Activated CD4-positive, alpha-beta memory T cell treated with anti-CD3 and anti-CD28 coated beads, Interleukin-2, amount 10 ng/mL, durations not matched to agents 7 days and 5 days (primary cell): ENCODE measurements around the gene CCDC137. TPM values are rescaled to one million over a fixed set of nuclear protein-coding genes. Genes with fewer than 3 reads are reported as not detected.

Experiments used
- CTCF ChIA-PET: fragments of 350-600 bp; sonication (Branson Sonifier 250); formaldehyde crosslinking; loops from one replicate; lab custom pipeline; 2021; ENCODE audit warnings: antibody characterized with exemption, inconsistent platforms; lab: Charles Lee
- POLR2A ChIA-PET: fragments of 350-600 bp; sonication (Branson Sonifier 250); formaldehyde crosslinking; loops from one replicate; lab custom pipeline; 2021; ENCODE audit warnings: antibody characterized with exemption; lab: Charles Lee
- DNase-seq: peaks from one replicate; pipeline ENCODE4 v3.0.0-alpha.2; 2020
- H3K27ac Mint-ChIP-seq: one replicate; pipeline ENCODE4 v1.8.0; 2021; ENCODE audit warnings: mild to moderate bottlenecking, mixed read lengths
- H3K27me3 Mint-ChIP-seq: one replicate; pipeline ENCODE4 v1.8.0; 2021; ENCODE audit warnings: mixed read lengths
- H3K36me3 Mint-ChIP-seq: one replicate; pipeline ENCODE4 v1.8.0; 2021; ENCODE audit warnings: low read depth, mixed read lengths
- H3K4me1 Mint-ChIP-seq: one replicate; pipeline ENCODE4 v1.8.0; 2021; ENCODE audit warnings: mixed read lengths
- H3K4me3 Mint-ChIP-seq: one replicate; pipeline ENCODE4 v1.8.0; 2021; ENCODE audit warnings: mild to moderate bottlenecking, mixed read lengths
- H3K9me3 Mint-ChIP-seq: one replicate; pipeline ENCODE4 v1.8.0; 2021; ENCODE audit warnings: mixed read lengths
- total RNA-seq, 2 experiments: library from RNA; stranded (reverse); gene quantifications; one replicate each; pipeline ENCODE4 v1.2.3, GENCODE V29; 2021

Gene CCDC137
- total RNA-seq, 2 experiments from 2014 or later: 28.8 to 33.3 TPM

- Mint-ChIP-seq H3K27ac (no peak overlapping the region), H3K36me3 (no peaks in the 10 kb centered on the region), H3K9me3 (no peaks in the 10 kb centered on the region), H3K4me1 (peaks cover 4% of the 10 kb centered on the region), H3K27me3 (peaks cover 3% of the 10 kb centered on the region), H3K4me3 (no peak overlapping the region)
- ChIA-PET POLR2A (no interaction called here), CTCF (no interaction called here)
- DNase-seq: no peak
Observed at GRCh38 chr17:81641825-81642489, 24.6 kb upstream of the CCDC137 start.

DNA sequence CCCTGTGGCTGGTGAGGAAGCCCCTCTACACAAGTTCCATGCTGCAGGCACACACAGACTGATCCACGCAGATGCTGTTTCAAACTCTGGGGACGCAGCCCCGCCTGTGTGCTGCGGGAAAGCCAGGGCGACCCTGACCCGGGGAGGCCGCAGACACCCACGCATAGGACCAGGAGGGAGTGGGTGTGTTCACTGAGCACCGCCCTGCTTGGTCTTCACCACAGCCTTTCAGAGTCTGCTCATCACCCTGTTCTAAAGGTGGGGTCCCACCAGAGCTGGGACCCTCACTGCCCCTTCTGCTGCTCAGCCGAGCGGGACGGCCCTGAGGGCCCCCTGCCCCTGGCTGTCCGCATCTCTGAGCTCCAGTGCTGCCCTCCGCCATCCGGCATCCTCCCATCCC lies 22.0 kb upstream of the CCDC137 start:
- Mint-ChIP-seq H3K4me1 (no peaks in the 10 kb centered on the region), H3K27ac (no peak overlapping the region), H3K27me3 (peaks cover 18% of the 10 kb centered on the region), H3K36me3 (no peaks in the 10 kb centered on the region), H3K9me3 (no peaks in the 10 kb centered on the region), H3K4me3 (no peak overlapping the region)
- CTCF ChIA-PET: no interaction called here
- POLR2A ChIA-PET: no interaction called here
- no peak for DNase-seq

DNA sequence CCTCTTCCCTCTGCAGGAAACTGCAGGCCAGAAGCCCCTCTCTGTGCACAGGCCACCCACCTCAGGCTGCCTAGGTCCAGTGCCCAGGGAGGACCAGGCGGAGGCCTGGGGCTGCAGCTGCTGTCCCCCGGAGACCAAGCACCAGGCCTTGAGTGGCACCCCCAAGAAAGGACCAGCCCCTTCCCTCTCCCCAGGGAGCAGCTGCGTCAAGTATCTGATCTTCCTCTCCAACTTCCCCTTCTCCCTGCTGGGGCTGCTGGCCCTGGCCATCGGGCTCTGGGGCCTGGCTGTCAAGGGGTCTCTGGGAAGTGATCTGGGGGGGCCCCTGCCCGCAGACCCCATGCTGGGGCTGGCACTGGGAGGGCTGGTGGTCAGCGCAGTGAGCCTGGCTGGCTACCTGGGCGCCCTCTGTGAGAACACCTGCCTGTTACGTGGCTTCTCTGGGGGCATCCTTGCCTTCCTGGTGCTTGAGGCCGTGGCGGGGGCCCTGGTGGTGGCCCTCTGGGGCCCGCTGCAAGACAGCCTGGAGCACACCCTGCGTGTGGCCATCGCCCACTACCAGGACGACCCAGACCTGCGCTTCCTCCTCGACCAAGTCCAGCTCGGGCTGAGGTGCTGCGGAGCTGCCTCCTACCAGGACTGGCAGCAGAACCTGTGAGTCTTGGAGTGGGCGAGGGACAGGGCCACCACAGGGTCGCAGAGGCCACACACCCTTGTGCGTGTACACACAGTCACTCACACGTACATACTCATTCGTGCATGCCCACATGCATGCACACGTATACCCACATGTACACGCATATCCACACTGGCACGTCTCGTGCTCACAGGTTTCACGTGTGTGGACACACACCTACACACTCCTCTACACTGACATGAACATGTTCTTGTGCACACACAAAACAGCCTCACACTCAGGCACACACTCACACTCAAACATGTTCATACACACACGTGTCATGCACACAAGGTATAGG lies 21.3 kb upstream of the CCDC137 start:
- Mint-ChIP-seq H3K27ac (no peak overlapping the region), H3K27me3 (peaks cover 18% of the 10 kb centered on the region), H3K4me1 (no peaks in the 10 kb centered on the region), H3K9me3 (no peaks in the 10 kb centered on the region), H3K36me3 (no peaks in the 10 kb centered on the region), H3K4me3 (no peak overlapping the region)
- ChIA-PET POLR2A (no interaction called here), CTCF (no interaction called here)
- no peak for DNase-seq

GRCh38 chr17:81646869-81647600 lies 19.5 kb upstream of the CCDC137 start:
- H3K27me3 Mint-ChIP-seq: peaks cover 19% of the 10 kb centered on the region
- CTCF ChIA-PET: no interaction called here
- no peaks in the 10 kb centered on the region for H3K9me3 Mint-ChIP-seq
- POLR2A ChIA-PET: interaction anchor here (0.5 to 1.1 kb wide), 3 partner anchors 10 to 20 kb away, joined by 3 read pairs; partner anchors contain the start of genes CCDC137, OXLD1 and PDE6G
- H3K4me3 Mint-ChIP-seq: no peak overlapping the region
- H3K4me1 Mint-ChIP-seq: peaks cover 3% of the 10 kb centered on the region
- no peak for DNase-seq
- H3K36me3 Mint-ChIP-seq: no peaks in the 10 kb centered on the region
- no peak overlapping the region for H3K27ac Mint-ChIP-seq

DNA sequence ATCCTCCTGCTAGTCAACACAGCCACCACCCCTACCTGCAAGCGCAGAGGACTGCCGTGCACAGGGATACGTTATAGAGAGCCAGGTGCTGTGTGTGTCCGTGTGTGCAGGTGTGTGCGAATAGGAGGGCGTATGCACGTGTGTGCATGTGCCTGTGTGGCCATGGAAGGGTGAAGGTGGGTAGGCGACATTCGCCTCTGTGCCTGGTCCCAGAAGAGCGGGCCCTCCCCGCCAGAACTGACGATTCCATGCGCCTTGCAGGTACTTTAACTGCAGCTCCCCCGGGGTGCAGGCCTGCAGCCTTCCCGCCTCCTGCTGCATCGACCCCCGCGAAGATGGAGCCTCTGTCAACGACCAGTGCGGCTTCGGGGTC lies 18.9 kb upstream of the CCDC137 start:
- H3K27ac Mint-ChIP-seq: no peak overlapping the region
- DNase-seq: no peak
- H3K27me3 Mint-ChIP-seq: peaks cover 19% of the 10 kb centered on the region
- ChIA-PET CTCF (no interaction called here), POLR2A (interaction anchor here (0.5 to 1.1 kb wide), 2 partner anchors 17 to 19 kb away, joined by 3 read pairs; partner anchors contain the start of genes CCDC137 and OXLD1)
- H3K36me3 Mint-ChIP-seq: no peaks in the 10 kb centered on the region
- H3K9me3 Mint-ChIP-seq: no peaks in the 10 kb centered on the region
- H3K4me3 Mint-ChIP-seq: no peak overlapping the region
- H3K4me1 Mint-ChIP-seq: peaks cover 3% of the 10 kb centered on the region

DNA sequence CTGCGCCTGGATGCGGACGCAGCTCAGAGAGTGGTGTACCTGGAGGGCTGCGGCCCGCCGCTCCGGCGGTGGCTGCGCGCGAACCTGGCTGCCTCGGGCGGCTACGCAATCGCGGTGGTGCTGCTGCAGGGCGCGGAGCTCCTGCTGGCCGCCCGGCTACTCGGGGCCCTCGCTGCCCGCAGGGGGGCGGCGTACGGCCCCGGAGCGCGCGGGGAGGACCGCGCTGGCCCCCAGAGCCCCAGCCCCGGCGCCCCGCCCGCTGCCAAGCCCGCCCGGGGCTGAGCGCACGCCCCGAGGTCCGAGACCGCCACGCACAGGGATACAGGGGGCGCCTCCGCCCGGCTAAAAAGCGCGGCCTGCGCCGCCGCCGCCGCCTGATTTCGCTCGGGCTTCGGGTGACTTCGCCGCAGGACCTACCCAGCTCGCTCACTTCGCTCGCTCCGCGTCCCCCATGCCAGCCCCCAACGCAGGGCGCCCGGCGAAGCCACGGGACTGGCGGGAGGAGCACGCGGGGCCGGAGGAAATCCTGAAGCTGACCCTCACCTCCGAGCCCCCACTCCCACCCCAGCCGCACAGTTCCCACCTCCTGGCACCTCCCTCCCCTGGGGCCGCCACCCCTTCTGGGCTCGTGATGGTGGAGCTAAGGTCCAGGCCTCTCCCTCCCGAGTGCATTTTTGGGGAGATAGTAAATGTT lies 18.4 kb upstream of the CCDC137 start:
- Mint-ChIP-seq H3K36me3 (no peaks in the 10 kb centered on the region), H3K9me3 (no peaks in the 10 kb centered on the region), H3K4me3 (no peak overlapping the region), H3K4me1 (peaks cover 6% of the 10 kb centered on the region), H3K27me3 (peaks cover 19% of the 10 kb centered on the region), H3K27ac (no peak overlapping the region)
- POLR2A ChIA-PET: interaction anchor here (0.5 to 1.1 kb wide), 2 partner anchors 17 to 18 kb away, joined by 3 read pairs; partner anchors contain the start of genes CCDC137 and OXLD1
- no peak for DNase-seq
- CTCF ChIA-PET: no interaction called here

- no peaks in the 10 kb centered on the region for H3K9me3 Mint-ChIP-seq
- H3K27ac Mint-ChIP-seq: no peak overlapping the region
- H3K27me3 Mint-ChIP-seq: peaks cover 19% of the 10 kb centered on the region
- ChIA-PET POLR2A (no interaction called here), CTCF (no interaction called here)
- no peak for DNase-seq
- peaks cover 11% of the 10 kb centered on the region for H3K4me1 Mint-ChIP-seq
- H3K36me3 Mint-ChIP-seq: no peaks in the 10 kb centered on the region
- H3K4me3 Mint-ChIP-seq: no peak overlapping the region
Observed at GRCh38 chr17:81648707-81649085, 17.8 kb upstream of the CCDC137 start.

GRCh38 chr17:81650951-81651350 lies 15.6 kb upstream of the CCDC137 start:
- CTCF ChIA-PET: no interaction called here
- Mint-ChIP-seq H3K4me3 (no peak overlapping the region), H3K9me3 (no peaks in the 10 kb centered on the region), H3K4me1 (peaks cover 19% of the 10 kb centered on the region), H3K27ac (no peak overlapping the region), H3K27me3 (peaks cover 19% of the 10 kb centered on the region), H3K36me3 (no peaks in the 10 kb centered on the region)
- POLR2A ChIA-PET: no interaction called here
- no peak for DNase-seq

DNA sequence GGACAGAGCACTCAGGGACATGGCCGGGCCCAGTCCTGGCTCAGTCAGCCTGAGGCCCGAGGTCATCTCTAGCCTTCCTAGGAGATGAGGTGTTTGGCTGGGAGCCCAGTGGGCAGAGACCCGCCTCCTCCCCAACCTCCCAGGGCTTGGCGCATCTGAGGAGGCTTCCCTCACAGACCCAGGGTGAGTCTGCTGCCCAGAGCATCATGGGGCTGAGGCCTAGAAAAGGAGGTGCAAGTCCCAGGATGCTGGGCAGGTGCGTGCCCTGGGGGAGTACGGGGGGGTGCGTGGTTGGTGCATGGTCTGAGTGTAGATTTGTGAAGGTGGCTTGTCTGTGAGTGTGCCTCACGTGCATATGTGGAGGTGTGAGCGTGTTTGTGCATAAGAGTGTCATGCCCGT lies 14.8 kb upstream of the CCDC137 start:
- peaks cover 18% of the 10 kb centered on the region for H3K27me3 Mint-ChIP-seq
- ChIA-PET CTCF (interaction anchor here (0.9 kb wide), 1 partner anchor 14 kb away, joined by 3 read pairs; no protein-coding TSS in a partner anchor), POLR2A (no interaction called here)
- H3K27ac Mint-ChIP-seq: no peak overlapping the region
- no peak overlapping the region for H3K4me3 Mint-ChIP-seq
- DNase-seq: no peak
- no peaks in the 10 kb centered on the region for H3K36me3 Mint-ChIP-seq
- H3K4me1 Mint-ChIP-seq: peaks cover 20% of the 10 kb centered on the region
- no peaks in the 10 kb centered on the region for H3K9me3 Mint-ChIP-seq

DNA sequence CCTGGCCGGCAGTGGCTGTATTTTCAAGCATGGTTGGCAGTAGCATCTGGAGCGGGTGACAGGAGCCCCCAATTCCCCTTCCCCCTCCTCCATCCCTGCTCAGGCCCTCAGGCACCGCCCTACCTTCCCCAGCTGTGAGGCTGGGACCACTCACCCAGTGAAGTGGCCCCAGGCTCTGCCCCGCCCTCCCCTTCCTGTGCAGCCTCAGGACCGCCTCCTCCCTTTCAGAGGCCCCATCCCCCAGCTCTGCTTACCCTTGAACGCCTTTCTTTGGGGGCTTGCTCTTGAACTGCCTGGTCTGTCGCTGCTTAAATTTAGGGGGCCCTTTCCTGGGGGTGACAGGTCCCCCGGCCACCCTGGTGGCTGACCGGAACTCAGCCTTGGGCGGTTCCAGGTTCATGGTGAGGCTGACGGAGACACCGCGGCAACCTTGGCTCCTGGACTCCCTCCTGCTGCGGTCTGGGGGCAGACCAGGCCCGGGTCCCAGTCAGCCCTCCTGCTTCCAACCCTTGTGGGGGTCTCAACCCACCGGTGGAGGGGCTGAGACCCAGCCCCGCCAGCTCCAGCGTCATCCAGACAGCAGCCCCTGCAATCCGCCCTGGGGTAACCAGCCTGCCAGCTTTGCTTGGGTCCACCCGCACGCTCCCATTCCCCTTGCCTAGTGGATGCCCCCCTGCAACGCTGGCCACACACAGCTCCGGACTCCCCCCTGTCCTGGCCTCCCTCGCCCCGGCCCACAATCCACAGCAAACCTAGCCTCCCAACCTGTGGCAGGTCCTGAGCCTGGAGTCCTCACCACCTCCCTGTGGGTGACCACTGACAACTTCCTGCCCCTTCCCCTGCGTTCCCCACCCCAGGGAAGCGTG lies 13.4 kb upstream of the CCDC137 start:
- POLR2A ChIA-PET: interaction anchor here (1.5 to 2.3 kb wide), 3 partner anchors 10 to 14 kb away, joined by 5 to 8 read pairs (median 6); no protein-coding TSS in a partner anchor

DNA sequence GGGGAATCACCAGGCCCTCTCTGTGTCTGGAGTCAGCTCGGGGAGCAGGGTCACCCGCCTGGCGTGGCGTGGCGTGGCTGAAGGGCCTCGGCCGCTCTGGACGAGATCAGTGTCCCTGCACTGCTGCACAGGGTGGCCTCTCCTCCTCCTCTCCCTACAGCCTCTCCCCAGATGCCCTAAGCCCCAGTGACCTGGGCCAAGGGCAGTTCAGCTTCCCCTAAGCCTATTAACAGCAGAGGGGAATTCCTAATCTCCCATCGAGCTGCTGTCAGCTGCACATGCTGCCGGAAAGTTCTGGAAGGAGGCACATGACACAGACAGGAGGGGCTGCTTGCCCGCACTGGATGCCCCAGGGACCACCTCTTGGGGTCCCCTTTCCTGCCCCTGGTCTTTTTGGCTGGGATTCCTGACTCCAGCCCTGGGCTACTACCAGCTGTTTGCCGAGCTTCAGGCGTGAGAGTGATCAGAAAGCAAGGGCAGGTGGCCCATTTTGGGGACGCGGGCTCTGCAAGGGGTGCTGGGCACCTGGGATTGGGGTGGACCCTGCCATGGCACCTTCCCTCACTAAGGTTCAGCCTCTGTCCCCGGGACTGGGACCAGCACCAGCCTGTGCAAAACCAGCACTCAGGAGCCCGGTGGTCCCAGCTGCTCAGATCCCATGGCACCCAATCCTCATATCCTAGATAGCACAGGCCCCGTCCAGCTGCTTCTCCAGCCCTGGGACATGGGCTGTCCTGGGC lies 11.0 kb upstream of the CCDC137 start:
- POLR2A ChIA-PET: interaction anchor here (2.8 kb wide), 1 partner anchor 10 kb away, joined by 22 read pairs; the partner anchor contains the start of genes CCDC137 and OXLD1
- Mint-ChIP-seq H3K4me1 (peaks cover 28% of the 10 kb centered on the region), H3K27me3 (peaks cover 1% of the 10 kb centered on the region), H3K36me3 (no peaks in the 10 kb centered on the region), H3K9me3 (no peaks in the 10 kb centered on the region), H3K27ac (no peak overlapping the region), H3K4me3 (no peak overlapping the region)
- no peak for DNase-seq
- CTCF ChIA-PET: interaction anchor here (1.1 kb wide), 1 partner anchor 8 kb away, joined by 3 read pairs; no protein-coding TSS in a partner anchor

More for the DNA sequence above, 13.4 kb upstream of the CCDC137 start:
- H3K4me3 Mint-ChIP-seq: peak overlapping the region; percentile 60
- H3K27me3 Mint-ChIP-seq: peaks cover 8% of the 10 kb centered on the region
- CTCF ChIA-PET: interaction anchor here (0.7 kb wide), 1 partner anchor 93 kb away, joined by 3 read pairs; no protein-coding TSS in a partner anchor
- no peaks in the 10 kb centered on the region for H3K36me3 Mint-ChIP-seq
- H3K9me3 Mint-ChIP-seq: no peaks in the 10 kb centered on the region
- peaks cover 28% of the 10 kb centered on the region for H3K4me1 Mint-ChIP-seq
- peak overlapping the region; percentile 31 for H3K27ac Mint-ChIP-seq
- peak; percentile 27 for DNase-seq
